ENCODE results near the gene ABCB8. TPM values are rescaled to one million over a fixed set of nuclear protein-coding genes. Genes with fewer than 3 reads are reported as not detected.
A peak's percentile ranks its signal among the peaks of the same experiment; 100 is the strongest.
"Not testable (repeated sequence)": the region's sequence is repeated elsewhere in the genome, so short reads cannot be mapped to it uniquely, and the experiment has no call there.

ABCB8 gene
- total RNA-seq, 4 donors from 2014 or later = 21.0 to 49.0 (median 31.6) TPM

DNA sequence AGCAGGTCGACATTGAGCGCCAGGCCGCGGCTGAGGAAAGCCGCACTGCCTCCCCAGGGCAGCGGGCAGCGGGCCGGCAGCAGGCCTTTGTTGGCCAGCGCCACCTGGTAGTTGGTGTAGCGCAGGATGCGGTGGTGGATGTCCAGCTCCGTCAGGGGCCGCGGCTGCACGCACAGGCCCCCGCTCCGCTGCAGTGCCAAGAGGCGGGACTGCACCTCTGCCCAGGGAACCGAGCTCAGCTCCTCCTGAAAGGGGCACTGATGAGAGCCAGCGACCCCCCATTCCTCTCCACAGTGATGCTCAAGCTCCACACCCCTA is 9.2 kb upstream of the ABCB8 start:
- H3K9me3 ChIP-seq = no peaks in the 10 kb centered on the region
- no peak overlapping the region for H3K27ac ChIP-seq
- no peak for DNase-seq (ENCODE audit: low spot score in 2 of 2)
- peak overlapping the region in 2 of 4 donors; percentile 18 to 34 for H3K4me3 ChIP-seq
- H3K36me3 ChIP-seq = no peaks in the 10 kb centered on the region
- WGBS, 2 donors = 9 to 30% methylated on average over 5 to 14 of the region's 20 CpGs
- H3K4me1 ChIP-seq = peaks cover 0 to 20% (median 11%) of the 10 kb centered on the region in 4 donors
- no peak for TF ChIP-seq EP300 (IDR thresholded peaks at IDR 0.05)
- TF ChIP-seq, protein P1, sequence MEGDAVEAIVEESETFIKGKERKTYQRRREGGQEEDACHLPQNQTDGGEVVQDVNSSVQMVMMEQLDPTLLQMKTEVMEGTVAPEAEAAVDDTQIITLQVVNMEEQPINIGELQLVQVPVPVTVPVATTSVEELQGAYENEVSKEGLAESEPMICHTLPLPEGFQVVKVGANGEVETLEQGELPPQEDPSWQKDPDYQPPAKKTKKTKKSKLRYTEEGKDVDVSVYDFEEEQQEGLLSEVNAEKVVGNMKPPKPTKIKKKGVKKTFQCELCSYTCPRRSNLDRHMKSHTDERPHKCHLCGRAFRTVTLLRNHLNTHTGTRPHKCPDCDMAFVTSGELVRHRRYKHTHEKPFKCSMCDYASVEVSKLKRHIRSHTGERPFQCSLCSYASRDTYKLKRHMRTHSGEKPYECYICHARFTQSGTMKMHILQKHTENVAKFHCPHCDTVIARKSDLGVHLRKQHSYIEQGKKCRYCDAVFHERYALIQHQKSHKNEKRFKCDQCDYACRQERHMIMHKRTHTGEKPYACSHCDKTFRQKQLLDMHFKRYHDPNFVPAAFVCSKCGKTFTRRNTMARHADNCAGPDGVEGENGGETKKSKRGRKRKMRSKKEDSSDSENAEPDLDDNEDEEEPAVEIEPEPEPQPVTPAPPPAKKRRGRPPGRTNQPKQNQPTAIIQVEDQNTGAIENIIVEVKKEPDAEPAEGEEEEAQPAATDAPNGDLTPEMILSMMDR (IDR thresholded peaks at IDR 0.05) = no peak
- TF ChIP-seq POLR2A (IDR thresholded peaks at IDR 0.05) = no peak
- H3K27me3 ChIP-seq = peaks cover 2 to 80% of the 10 kb centered on the region in 2 donors

DNA sequence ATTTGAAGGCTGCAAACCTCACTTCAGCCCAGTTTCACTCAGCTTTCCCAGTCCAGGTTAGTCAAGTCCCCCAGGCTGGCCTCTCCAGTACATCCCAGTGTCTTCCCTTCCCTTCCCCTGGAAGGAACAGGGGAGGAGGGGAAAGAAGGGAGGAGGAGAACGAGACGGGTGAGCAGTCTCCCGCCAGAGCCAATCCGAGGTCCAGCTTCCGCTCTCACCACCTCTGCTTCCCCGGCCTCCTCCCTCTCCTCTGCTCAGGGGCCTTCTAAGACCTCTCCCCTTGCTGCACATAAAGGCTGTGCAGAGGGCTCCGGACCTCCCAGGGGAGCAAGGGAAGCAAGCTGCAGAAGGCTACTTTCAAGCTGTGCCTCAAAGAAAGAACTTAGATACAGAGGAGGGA is 8.0 kb upstream of the ABCB8 start:
- Histone ChIP-seq H3K27ac (no peak overlapping the region), H3K4me3 (no peak overlapping the region), H3K36me3 (no peaks in the 10 kb centered on the region), H3K4me1 (peaks cover 0 to 18% (median 10%) of the 10 kb centered on the region in 4 donors), H3K27me3 (peaks cover 0 to 71% of the 10 kb centered on the region in 2 donors), H3K9me3 (no peaks in the 10 kb centered on the region)
- WGBS, 2 donors = 23 to 24% methylated on average over 7 of the region's 7 CpGs
- TF ChIP-seq POLR2A (IDR thresholded peaks at IDR 0.05) = no peak
- no peak for DNase-seq (ENCODE audit: low spot score in 2 of 2)

DNA sequence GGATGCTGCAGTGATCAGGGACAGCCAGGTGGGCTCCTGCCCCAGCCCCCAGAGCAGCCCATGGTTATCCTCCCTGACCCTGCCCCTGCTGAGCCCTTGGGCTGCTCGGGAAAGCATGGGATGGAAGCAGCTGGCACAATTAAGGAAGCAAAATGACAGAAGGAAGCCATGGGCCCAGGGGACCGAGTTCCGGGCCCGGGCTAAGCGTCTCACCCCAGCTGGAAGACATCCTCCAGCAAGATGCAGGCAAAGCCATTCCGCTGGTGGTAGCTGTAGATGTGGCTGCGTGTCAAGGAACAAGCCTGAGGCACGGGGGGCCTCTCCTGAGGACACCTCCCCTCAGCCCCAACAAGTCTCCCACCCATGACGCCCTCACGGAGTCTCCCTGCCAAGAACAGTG is 5.0 kb upstream of the ABCB8 start:
- Histone ChIP-seq H3K4me1 (peaks cover 0 to 16% (median 7%) of the 10 kb centered on the region in 4 donors), H3K36me3 (no peaks in the 10 kb centered on the region), H3K4me3 (no peak overlapping the region), H3K9me3 (no peaks in the 10 kb centered on the region), H3K27me3 (peaks cover 0 to 51% of the 10 kb centered on the region in 2 donors), H3K27ac (no peak overlapping the region)
- TF ChIP-seq, protein P1 (IDR thresholded peaks at IDR 0.05) = no peak
- TF ChIP-seq POLR2A (IDR thresholded peaks at IDR 0.05) = no peak
- TF ChIP-seq EP300 (IDR thresholded peaks at IDR 0.05) = no peak
- 77 to 79% methylated on average over 6 to 10 of the region's 10 CpGs for WGBS, 2 donors
- no peak for DNase-seq (ENCODE audit: low spot score in 2 of 2)

DNA sequence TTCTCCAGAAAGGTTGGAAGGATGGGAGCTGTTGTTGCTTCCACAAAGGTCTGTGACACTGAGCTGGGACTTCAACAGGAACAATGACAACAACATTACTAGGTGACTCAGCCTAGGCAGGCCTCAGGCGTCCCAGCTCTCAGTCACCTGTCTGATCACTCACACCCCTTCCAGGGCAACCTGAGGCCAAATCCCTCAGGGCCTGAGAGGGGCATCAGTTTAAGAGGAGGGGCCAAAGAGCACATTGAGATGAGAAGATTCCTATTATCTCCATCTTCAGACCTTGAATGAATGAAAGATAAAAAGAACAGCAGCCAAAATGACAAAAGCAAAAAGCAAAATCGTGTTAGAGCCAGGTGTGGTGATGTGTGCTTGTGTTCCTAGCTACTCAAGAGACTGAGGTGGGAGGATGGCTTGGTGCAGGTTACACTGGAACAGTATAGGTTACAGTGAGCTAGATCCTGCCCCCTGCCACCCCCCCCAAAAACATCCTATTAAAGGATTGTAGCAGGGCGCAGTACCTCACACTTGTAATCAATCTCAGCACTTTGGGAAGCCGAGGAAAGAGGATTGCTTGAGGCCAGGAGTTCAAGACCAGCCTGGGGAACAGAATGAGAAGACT is 3.7 kb upstream of the ABCB8 start, which contains the start of gene ATG9B:
TSS of gene ATG9B (minus strand) at position 60 of the 622 bp plus-strand sequence. CDS start 71 bp downstream, outside the sequence.
- Histone ChIP-seq H3K27me3 (peaks cover 0 to 39% of the 10 kb centered on the region in 2 donors), H3K4me3 (no peak within 1 kb of the TSS), H3K36me3 (no peaks in the 10 kb centered on the region), H3K27ac (no peak within 1 kb of the TSS), H3K4me1 (peaks cover 0 to 14% (median 6%) of the 10 kb centered on the region in 4 donors), H3K9me3 (no peaks in the 10 kb centered on the region)
- no peak for DNase-seq (ENCODE audit: low spot score in 2 of 2)
- WGBS, 2 donors = 63 to 64% methylated on average over 4 of the region's 4 CpGs
- TF ChIP-seq EP300 (IDR thresholded peaks at IDR 0.05) (no peak), POLR2A (IDR thresholded peaks at IDR 0.05) (no peak)
- TF ChIP-seq, protein P1 (IDR thresholded peaks at IDR 0.05) = no peak

DNA sequence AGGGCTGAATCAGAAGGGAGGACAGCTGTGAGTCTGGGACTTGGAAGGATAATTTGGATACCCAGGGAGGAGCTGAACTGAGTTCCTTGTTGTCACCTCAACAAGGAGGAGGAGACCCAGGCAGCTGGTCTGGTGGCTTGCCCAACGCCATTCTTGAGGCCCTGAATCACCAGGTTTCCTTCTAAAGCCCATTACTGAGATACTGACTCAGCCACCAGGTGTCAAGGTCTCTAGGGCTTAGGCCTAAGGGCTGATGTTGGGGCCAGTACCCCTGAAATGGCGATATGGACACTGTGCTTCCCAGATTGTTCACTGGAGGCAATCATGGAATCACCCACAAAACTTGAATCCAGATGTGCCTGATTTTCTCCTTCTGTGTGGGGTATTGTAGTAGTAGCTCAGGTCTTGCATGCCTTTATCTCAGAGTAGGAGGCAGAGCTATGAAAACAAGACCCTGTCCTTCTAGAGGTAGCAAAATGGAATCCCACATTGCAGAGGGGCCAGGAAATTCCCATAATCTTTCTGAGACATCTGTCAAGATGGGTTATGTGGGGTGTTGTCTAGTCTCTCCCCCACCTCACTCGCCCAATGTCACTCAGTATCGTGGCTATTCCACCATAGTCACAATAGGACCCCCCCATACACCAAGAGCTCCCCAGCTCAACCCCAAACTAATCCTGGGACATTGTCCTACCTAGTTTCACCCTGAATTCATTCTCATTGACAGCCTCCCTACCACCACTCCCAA is 2.2 kb upstream of the ABCB8 start:
- Histone ChIP-seq H3K36me3 (peaks cover 0 to 7% (median 0%) of the 10 kb centered on the region in 3 donors), H3K4me1 (peaks cover 0 to 17% (median 7%) of the 10 kb centered on the region in 4 donors), H3K4me3 (no peak overlapping the region), H3K27ac (no peak overlapping the region), H3K9me3 (no peaks in the 10 kb centered on the region), H3K27me3 (peaks cover 0 to 23% of the 10 kb centered on the region in 2 donors)
- TF ChIP-seq EP300 (IDR thresholded peaks at IDR 0.05) = no peak
- no peak for TF ChIP-seq POLR2A (IDR thresholded peaks at IDR 0.05)
- TF ChIP-seq, protein P1 (IDR thresholded peaks at IDR 0.05) = no peak
- no peak for DNase-seq (ENCODE audit: low spot score in 2 of 2)
- WGBS, 2 donors = 76 to 83% methylated on average over 3 to 4 of the region's 4 CpGs

DNA sequence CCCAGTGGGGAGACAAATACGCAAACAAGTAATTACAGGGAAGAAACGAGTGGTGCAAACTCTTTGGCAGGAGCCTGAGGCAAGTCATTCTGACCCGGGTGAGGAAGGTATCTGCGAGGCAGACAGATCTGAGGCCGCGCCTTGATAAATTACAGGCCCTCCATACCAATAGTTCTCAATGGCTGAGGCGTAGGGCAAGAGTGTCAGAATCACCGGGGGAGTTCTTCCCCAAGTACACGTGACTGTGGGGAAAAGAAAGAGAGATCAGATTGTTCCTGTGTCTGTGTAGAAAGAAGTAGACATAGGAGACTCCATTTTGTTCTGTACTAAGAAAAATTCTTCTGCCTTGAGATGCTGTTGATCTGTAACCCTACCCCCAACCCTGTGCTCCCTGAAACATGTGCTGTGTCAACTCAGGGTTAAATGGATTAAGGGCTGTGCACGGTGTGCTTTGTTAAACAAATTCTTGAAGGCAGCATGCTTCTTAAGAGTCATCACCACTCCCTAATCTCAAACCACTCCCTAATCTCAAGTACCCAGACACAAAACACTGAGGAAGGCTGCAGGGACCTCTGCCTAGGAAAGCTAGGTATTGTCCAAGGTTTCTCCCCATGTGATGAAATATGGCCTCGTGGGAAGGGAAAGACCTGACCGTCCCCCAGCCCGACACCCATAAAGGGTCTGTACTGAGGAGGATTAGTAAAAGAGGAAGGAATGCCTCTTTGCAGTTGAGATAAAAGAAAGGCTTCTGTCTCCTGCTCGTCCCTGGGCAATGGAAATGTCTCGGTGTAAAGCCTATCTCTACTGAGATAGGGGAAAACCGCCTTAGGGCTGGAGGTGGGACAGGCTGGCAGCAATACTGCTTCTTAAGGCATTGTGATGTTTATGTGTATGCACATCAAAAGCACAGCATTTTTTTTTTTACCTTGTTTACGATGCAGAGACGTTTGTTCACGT is 1.2 kb upstream of the ABCB8 start:
- DNase-seq (ENCODE audit: low spot score in 2 of 2); H3K9me3 ChIP-seq; H3K4me3 ChIP-seq: not testable (repeated sequence)
- H3K27me3 ChIP-seq = peaks cover 0 to 15% of the 10 kb centered on the region in 2 donors
- WGBS, 2 donors = 44% methylated on average over 19 of the region's 19 CpGs
- H3K4me1 ChIP-seq = peaks cover 0 to 17% (median 7%) of the 10 kb centered on the region in 4 donors
- peak overlapping the region in 3 of 4 donors; percentile 49 to 92 (median 76) for H3K27ac ChIP-seq
- H3K36me3 ChIP-seq = peaks cover 0 to 15% (median 0%) of the 10 kb centered on the region in 3 donors

Data from tibial nerve (tissue), 4 donors.